HS-5 (cell line): ENCODE measurements around the gene SF3B3.
"Not testable (repeated sequence)": the region's sequence is repeated elsewhere in the genome, so short reads cannot be mapped to it uniquely, and the experiment has no call there.

Source experiments
- DNase-seq: peaks from one replicate; pipeline ENCODE4 v3.0.0-alpha.2; 2012; ENCODE audit warnings: low read depth

The SF3B3 gene

GRCh38 chr16:70565053-70565452 lies 41.4 kb downstream of the SF3B3 start:
- no peak for DNase-seq

DNA sequence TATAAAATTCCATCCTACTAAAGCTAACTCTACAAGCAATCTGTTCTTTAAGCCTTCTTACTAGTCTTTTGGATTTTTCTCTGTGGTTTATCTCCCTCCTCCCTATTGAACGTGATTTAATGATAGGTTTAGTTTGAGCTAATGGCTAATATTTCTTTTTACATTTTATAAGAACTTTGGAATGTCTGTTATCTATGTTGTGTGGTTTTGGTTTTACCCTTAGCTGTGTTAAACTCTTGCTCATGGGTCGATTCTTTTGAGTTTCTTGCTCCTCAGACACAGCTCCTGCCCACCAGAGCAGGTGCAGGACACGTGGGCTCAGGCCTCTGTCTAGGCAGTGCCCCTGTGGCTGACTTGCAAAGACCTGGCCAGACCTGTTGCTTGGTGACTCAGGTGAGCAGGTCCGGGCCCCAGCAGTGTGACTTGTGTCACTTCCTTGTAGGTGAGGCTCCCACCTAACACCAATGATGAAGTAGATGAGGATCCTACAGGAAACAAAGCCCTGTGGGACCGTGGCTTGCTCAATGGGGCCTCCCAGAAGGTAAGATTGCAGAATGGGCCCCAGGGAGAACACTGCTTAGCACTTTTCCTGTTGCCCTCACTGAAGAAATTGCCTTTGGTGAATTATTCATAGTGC lies 45.1 kb downstream of the SF3B3 start:
- no peak for DNase-seq

GRCh38 chr16:70569752-70570151 lies 46.1 kb downstream of the SF3B3 start:
- DNase-seq = no peak

DNA sequence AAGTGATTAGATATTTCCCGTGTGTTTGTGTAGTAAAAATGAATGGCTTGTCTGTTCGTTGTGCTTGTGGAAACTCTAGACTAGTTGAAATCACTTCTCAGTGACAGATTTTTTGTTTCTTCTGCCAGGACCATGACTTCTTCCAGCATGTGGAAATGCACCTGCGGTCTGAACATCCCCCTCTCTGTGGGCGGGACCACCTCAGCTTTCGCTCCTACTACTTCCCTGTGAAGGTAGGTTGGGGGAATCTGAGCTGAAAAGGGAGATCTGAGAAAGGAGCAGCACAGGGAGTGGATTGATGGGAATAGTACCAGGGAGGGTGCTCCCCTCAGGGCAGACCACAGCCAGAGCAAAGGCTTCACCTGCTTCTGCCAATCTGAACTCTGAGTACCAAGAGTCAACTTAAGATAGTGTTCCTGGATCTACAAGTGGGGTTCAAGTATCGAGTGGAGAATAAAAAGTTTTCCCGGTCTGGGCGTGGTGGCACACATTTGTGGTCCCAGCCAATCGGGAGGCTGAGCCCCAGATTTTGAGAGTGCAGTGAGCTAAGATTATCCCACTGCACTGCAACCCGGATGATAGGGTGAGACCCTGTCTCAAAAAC lies 47.5 kb downstream of the SF3B3 start:
- DNase-seq = no peak

DNA sequence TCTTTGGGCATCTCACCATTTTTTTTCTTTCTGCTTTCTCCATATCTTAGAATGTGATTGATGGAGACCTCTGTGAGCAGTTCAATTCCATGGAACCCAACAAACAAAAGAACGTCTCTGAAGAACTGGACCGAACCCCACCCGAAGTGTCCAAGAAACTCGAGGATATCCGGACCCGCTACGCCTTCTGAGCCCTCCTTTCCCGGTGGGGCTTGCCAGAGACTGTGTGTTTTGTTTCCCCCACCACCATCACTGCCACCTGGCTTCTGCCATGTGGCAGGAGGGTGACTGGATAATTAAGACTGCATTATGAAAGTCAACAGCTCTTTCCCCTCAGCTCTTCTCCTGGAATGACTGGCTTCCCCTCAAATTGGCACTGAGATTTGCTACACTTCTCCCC lies 48.0 kb downstream of the SF3B3 start:
- DNase-seq = no peak

DNA sequence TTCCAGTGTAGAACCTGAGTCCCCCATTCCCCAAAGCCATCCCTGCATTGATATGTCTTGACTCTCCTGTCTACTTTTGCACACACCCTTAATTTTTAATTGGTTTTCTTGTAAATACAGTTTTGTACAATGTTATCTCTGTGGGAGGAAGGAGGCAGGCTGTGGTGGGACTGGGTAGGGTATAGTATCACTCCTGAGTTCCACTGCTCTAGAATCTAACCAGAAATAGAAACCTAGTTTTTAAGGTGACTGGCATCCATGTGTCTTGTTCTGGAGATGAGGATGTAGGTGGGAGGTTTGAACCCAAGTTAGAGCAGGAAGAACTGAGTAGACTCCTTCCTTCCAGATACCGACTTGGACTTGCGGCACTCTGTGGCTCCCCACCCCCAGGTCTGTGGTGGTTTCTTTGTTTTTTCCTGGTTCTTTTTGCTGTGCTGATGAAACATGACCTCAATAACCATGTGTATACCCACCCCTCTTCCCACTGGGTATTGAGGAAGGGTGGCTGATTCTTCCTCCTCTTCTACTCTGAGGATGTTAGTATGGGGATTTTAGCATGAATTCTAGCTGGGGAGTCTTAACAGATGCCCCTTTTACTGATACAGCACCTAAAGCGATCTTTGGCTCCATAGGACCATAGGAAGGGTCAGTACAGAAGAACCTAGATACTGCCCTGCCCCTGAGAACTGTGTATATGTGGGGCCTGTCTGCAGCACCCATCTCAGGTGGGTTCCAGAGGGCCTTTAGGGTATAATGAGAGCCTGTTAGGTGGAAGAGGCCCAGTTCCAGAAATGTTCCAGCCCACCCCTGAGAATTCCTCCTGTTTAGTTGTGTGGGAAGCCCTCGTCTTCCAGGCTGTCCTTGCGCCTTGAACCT lies 48.7 kb downstream of the SF3B3 start:
- no peak for DNase-seq

GRCh38 chr16:70572926-70573270 lies 49.3 kb downstream of the SF3B3 start:
- no peak for DNase-seq

- peak; percentile 92 for DNase-seq
These were observed 50.0 kb downstream of the SF3B3 start for GRCh38 chr16:70573451-70574121.

- DNase-seq = no peak
These were observed 51.1 kb downstream of the SF3B3 start for GRCh38 chr16:70574595-70575271.

DNA sequence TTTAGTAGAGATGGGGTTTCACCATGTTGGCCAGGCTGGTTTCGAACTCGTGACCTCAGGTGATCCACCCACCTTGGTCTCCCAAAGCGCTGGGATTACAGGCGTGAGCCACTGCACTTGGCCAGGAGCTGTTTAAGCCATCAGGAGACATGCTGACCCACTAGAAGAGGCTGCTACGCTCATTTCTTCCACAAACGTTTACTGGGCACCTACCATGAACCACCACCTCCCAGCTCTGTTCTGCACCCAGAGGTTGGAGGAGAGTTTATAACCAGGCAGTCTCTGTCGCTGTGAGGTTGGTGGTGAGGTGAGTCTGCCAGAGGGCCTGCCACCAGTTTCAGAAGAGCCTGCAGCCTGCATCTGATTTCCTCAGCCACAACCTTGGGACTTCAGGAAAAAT lies 51.8 kb downstream of the SF3B3 start:
- no peak for DNase-seq

- peak; percentile 76 for DNase-seq
These were observed 53.0 kb downstream of the SF3B3 start for GRCh38 chr16:70576431-70577255.

- peak; percentile 54 for DNase-seq
These were observed 53.7 kb downstream of the SF3B3 start for GRCh38 chr16:70577256-70577698.

- no peak for DNase-seq
These were observed 54.4 kb downstream of the SF3B3 start for GRCh38 chr16:70578035-70578434.

DNA sequence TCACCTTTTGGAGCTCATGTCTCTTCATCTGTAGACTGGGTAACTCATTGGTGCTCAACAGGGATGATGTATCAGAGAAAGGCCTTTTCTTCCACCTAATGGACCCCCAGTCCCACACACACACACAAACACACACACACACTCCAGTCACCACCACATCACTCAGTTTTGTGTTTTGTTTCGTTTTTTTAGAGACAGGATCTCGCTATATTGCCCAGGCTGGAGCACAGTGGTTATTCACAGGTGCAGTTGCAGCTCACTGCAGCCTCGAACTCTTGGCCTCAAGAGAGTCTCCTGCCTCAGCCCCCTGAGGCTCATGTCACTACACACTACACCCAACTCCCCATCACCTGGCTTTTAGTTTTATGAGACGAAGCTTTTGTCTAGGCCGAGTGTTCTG lies 55.6 kb downstream of the SF3B3 start:
- DNase-seq = no peak

- DNase-seq = no peak
These were observed 56.3 kb downstream of the SF3B3 start for GRCh38 chr16:70579648-70580630.

DNA sequence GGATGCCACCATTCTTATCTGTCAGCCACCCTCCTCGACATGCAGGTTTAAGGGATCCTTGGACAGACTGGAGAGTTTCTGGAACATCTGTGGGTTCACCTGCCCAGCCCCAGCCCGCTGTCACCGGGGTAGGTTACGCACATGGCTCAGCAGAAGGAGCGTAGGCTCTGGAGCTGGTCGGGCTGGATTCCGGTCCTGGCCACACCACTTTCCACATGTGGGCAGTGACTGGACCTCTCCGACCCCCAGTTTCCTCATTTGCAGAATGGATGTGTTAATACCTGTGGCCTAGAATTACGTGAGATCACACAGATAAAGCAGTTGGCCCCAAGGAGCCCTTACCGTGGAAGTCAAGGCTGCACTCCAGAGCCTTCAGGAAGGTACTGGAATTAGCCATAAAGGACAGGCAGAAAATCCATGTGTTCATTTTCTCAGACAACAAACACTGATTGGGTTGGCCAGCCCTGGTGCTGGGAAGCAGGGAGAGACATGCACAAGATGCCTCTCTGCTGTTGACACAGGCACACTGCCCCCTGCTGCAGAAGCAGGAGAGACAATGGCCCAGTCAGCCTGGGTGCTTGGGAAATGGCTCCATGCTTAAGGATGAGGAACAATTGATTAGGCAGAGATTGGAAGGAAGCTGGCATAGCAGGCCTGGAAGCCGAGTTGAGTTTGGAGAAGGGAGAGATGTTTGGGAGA lies 58.8 kb downstream of the SF3B3 start:
- DNase-seq = no peak

DNA sequence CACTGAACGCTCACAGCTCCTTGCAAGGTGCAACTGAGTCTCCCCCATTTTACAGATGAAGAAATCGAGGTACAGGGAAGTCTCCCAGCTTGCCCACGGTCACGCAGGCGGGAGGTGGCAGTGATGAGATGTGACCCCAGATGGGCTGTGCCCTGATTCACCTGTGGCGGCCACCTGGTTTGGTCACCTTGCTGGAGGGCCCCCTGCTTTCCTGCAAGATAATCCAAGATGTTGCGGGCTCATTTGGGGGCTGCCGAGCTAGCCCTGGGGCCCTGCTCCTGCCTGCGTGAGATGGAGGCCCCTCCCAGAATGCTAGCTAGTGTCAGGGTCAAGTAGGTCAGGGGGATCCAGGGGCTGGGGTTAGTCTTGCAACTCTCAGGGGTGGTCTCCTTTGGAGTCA lies 63.1 kb downstream of the SF3B3 start:
- DNase-seq = no peak

DNA sequence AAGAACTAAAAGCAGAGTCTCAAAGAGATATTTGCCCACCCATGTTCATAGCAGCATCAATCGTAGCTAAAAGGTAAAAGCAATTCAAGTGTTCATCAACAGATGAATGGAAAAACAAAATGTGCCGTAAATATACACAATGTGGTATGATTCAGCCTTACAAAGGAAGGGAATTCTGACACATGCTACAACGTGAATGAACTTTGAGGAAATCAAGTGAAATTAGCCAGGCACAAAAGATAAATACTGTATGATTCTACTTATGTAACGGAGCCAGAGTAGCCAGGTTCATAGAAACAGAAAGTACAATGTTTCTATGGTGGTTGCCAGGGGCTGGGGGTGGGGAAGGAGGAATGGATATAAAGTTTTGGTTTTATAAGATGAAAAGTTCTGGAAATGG lies 64.9 kb downstream of the SF3B3 start:
- DNase-seq = no peak

DNA sequence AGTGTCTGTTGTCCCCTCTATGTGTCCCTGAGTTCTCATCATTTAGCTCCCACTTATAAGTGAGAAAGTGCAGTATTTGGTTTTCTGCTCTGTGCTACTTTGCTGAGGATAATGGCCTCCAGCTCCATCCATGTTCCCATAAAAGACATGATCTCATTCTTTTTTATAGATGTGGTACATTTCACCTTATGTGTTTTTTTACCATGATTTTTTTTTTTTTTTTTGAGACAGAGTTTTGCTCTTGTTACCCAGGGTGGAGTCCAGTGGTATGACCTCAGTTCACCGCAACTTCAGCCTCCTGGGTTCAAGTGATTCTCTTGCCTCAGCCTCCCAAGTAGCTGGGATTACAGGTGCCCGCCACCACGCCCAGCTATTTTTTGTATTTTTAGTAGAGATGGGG lies 65.8 kb downstream of the SF3B3 start:
- not testable (repeated sequence) for DNase-seq
